HEK293 (cell line): Measurements from ENCODE around the gene SERTAD3.
A peak's percentile ranks its signal among the peaks of the same experiment; 100 is the strongest.
"Not testable (repeated sequence)": the region's sequence is repeated elsewhere in the genome, so short reads cannot be mapped to it uniquely, and the experiment has no call there.

Source experiments
- CTCF ChIA-PET: fragments of 350-600 bp; formaldehyde crosslinking; extraction: SDS; loops from one replicate; lab custom pipeline; 2021; ENCODE audit warnings: antibody characterized with exemption; lab: Yijun Ruan, JAX
- POLR2A ChIA-PET: fragments of 300-600 bp; formaldehyde crosslinking; extraction: SDS; loops from one replicate; lab custom pipeline; 2020; ENCODE audit warnings: antibody characterized with exemption, inconsistent platforms; lab: Yijun Ruan, JAX
- H3K27ac ChIP-seq: fragments of 200-500 bp; sonication (Bioruptor generic); 2 replicates; pipeline ENCODE4 v1.5.1; 2014; ENCODE audit warnings: low read depth, low read length, control low read depth, inconsistent platforms; ENCODE audit errors: extremely low read depth
- H3K36me3 ChIP-seq, 2 experiments: fragments of 200-500 bp in 1 of 2; sonication (Bioruptor generic) in 1 of 2; 1 replicate in 1 of 2; 2 replicates in 1 of 2; pipeline ENCODE4 v1.5.1; 2014 to 2017; ENCODE audit warnings: inconsistent platforms in 2 of 2, low read length in 2 of 2; ENCODE audit not compliant: control insufficient read depth in 2 of 2, insufficient read depth in 1 of 2
- H3K4me1 ChIP-seq: fragments of 200-500 bp; sonication (Bioruptor generic); 2 replicates; pipeline ENCODE4 v1.5.1; 2014; ENCODE audit warnings: mild to moderate bottlenecking, low read length, inconsistent platforms; ENCODE audit not compliant: control insufficient read depth, insufficient read depth
- H3K4me3 ChIP-seq: 2 replicates; pipeline ENCODE4 v1.5.1; 2011; ENCODE audit warnings: low read depth, mild to moderate bottlenecking, control low read depth, low read length, moderate library complexity
- H3K9me3 ChIP-seq: fragments of 200-500 bp; sonication (Bioruptor generic); 2 replicates; pipeline ENCODE4 v1.5.1; 2014; ENCODE audit warnings: low read depth, low read length, inconsistent platforms; ENCODE audit not compliant: control insufficient read depth, insufficient read depth
- HOXD13 ChIP-seq: sonication (generic); formaldehyde crosslinking; IDR thresholded peaks from 2 replicates; pipeline ENCODE4 v1.8.0; 2022; ENCODE audit warnings: missing genetic modification reagents, borderline replicate concordance
- PRDM1 ChIP-seq: fragments of 450-650 bp; formaldehyde crosslinking; IDR thresholded peaks from 2 replicates; pipeline ENCODE4; 2016; ENCODE audit warnings: missing biosample characterization, missing genetic modification characterization
- PRDM10 ChIP-seq: fragments of 450-650 bp; formaldehyde crosslinking; IDR thresholded peaks from 2 replicates; pipeline ENCODE4 v1.5.1; 2016; ENCODE audit warnings: missing biosample characterization, missing genetic modification characterization
- ZBTB10 ChIP-seq: fragments of 450-650 bp; formaldehyde crosslinking; IDR thresholded peaks from 2 replicates; pipeline ENCODE4 v1.5.1; 2016; ENCODE audit warnings: missing biosample characterization, missing genetic modification characterization
- ZBTB48 ChIP-seq: fragments of 450-650 bp; formaldehyde crosslinking; IDR thresholded peaks from 2 replicates; pipeline ENCODE4 v1.5.1; 2016; ENCODE audit warnings: missing biosample characterization, missing genetic modification characterization
- ZNF112 ChIP-seq: fragments of 450-650 bp; formaldehyde crosslinking; IDR thresholded peaks from 2 replicates; pipeline ENCODE4 v1.5.0; 2017; ENCODE audit warnings: missing biosample characterization, missing genetic modification characterization
- ZNF121 ChIP-seq: fragments of 450-650 bp; formaldehyde crosslinking; IDR thresholded peaks from 2 replicates; pipeline ENCODE4 v1.5.1; 2016; ENCODE audit warnings: missing biosample characterization, missing genetic modification characterization
- ZNF24 ChIP-seq: fragments of 450-650 bp; formaldehyde crosslinking; IDR thresholded peaks from 2 replicates; pipeline ENCODE4 v1.5.1; 2016; ENCODE audit warnings: missing biosample characterization, missing genetic modification characterization
- ZNF426 ChIP-seq: fragments of 450-650 bp; formaldehyde crosslinking; IDR thresholded peaks from 2 replicates; pipeline ENCODE4 v1.5.1; 2017; ENCODE audit warnings: missing biosample characterization, missing genetic modification characterization, mild to moderate bottlenecking, inconsistent platforms, moderate library complexity
- ZNF600 ChIP-seq: fragments of 450-650 bp; formaldehyde crosslinking; IDR thresholded peaks from 2 replicates; pipeline ENCODE4 v1.5.1; 2016; ENCODE audit warnings: missing biosample characterization, missing genetic modification characterization
- ZNF623 ChIP-seq: fragments of 450-650 bp; formaldehyde crosslinking; IDR thresholded peaks from 2 replicates; pipeline ENCODE4 v1.5.1; 2016; ENCODE audit warnings: missing biosample characterization, missing genetic modification characterization
- ZSCAN16 ChIP-seq: fragments of 450-650 bp; formaldehyde crosslinking; IDR thresholded peaks from 2 replicates; pipeline ENCODE4 v1.5.1; 2016; ENCODE audit warnings: missing biosample characterization, missing genetic modification characterization

Gene SERTAD3

GRCh38 chr19:40463587-40464037 is 19.5 kb upstream of the SERTAD3 start:
- H3K4me1 ChIP-seq = peaks cover 13% of the 10 kb centered on the region
- POLR2A ChIA-PET = interaction anchor here (0.5 to 5.2 kb wide), 17 partner anchors 10 to 1028 kb away, joined by 3 to 74 read pairs (median 4); partner anchors contain the start of genes C19orf47, EGLN2, PLD3 and RPS16
- TF ChIP-seq PRDM10 (tag by site-specific recombination) (peak; percentile 55), PRDM1 (tag by site-specific recombination) (0 out of 2 replicates have a peak, but pooled peaks have one; percentile 21)
- TF ChIP-seq, all 188 proteins: peak for 2; not testable (repeated sequence) for 186
- H3K9me3 ChIP-seq, H3K4me3 ChIP-seq, H3K27ac ChIP-seq, H3K36me3 ChIP-seq: not testable (repeated sequence)
- CTCF ChIA-PET = interaction anchor here (0.6 to 5.9 kb wide), 53 partner anchors 10 to 1132 kb away, joined by 3 to 98 read pairs (median 6); partner anchors contain the start of genes LTBP4, PLD3, SERTAD1 and SERTAD3

- Histone ChIP-seq H3K27ac (no peak overlapping the region; the same call in 1 of the 2 replicates), H3K4me1 (peaks cover 13% of the 10 kb centered on the region), H3K9me3 (no peaks in the 10 kb centered on the region), H3K36me3 (peaks cover 3 to 7% of the 10 kb centered on the region in 2 experiments; a peak in 2 of 3 replicates), H3K4me3 (no peak overlapping the region)
- ChIA-PET POLR2A (interaction anchor here (0.7 to 5.2 kb wide), 4 partner anchors 22 to 41 kb away, joined by 4 to 74 read pairs (median 25); partner anchors contain the start of gene SERTAD1), CTCF (interaction anchor here (0.6 to 5.9 kb wide), 7 partner anchors 8 to 847 kb away, joined by 3 to 98 read pairs (median 15); partner anchors contain the start of genes LTBP4 and SERTAD3)
- TF ChIP-seq ZNF600 (tag by site-specific recombination) (no peak), ZBTB48 (peak; percentile 65), ZSCAN16 (no peak), ZNF623 (peak; percentile 97), ZNF24 (tag by site-specific recombination) (no peak), ZBTB10 (0 out of 2 replicates have a peak, but pooled peaks have one; percentile 11)
- TF ChIP-seq, all 188 proteins: peak for 3
Measured at GRCh38 chr19:40461669-40462221, 17.6 kb upstream of the SERTAD3 start.

GRCh38 chr19:40460185-40460584 is 16.1 kb upstream of the SERTAD3 start:
- no peak for TF ChIP-seq ZNF426
- TF ChIP-seq ZNF121 (tag by site-specific recombination) = peak; percentile 97
- no peak for TF ChIP-seq HOXD13
- no peak for TF ChIP-seq ZNF112 (tag by site-specific recombination)
- no peaks in the 10 kb centered on the region for H3K9me3 ChIP-seq

More at GRCh38 chr19:40460185-40460584, 16.1 kb upstream of the SERTAD3 start:
- ChIA-PET POLR2A (interaction anchor here (1.7 kb wide), 1 partner anchor 34 kb away, joined by 9 read pairs; the partner anchor contains the start of gene SERTAD1), CTCF (interaction anchor here (0.6 to 1.1 kb wide), 3 partner anchors 24 to 61 kb away, joined by 3 to 4 read pairs (median 3); no protein-coding TSS in a partner anchor)
- no peak overlapping the region for H3K27ac ChIP-seq
- H3K4me3 ChIP-seq = no peak overlapping the region
- peaks cover 3 to 13% of the 10 kb centered on the region in 2 experiments; a peak in 2 of 3 replicates for H3K36me3 ChIP-seq
- peaks cover 5% of the 10 kb centered on the region for H3K4me1 ChIP-seq
